Measurements from ENCODE around the gene SMURF2. TPM values are rescaled to one million over a fixed set of nuclear protein-coding genes. Genes with fewer than 3 reads are reported as not detected.
A peak's percentile ranks its signal among the peaks of the same experiment; 100 is the strongest.

SMURF2 gene
- total RNA-seq, 1 donor from 2014 or later = 69.2 TPM

GRCh38 chr17:64634218-64634617 lies 27.9 kb downstream of the SMURF2 start:
- Mint-ChIP-seq H3K9me3 (ENCODE audit: unreplicated experiment) (no peaks in the 10 kb centered on the region), H3K27ac (ENCODE audit: unreplicated experiment) (no peak overlapping the region), H3K27me3 (ENCODE audit: unreplicated experiment) (peaks cover 6% of the 10 kb centered on the region), H3K4me3 (ENCODE audit: unreplicated experiment) (no peak overlapping the region), H3K4me1 (ENCODE audit: unreplicated experiment) (peaks cover 29% of the 10 kb centered on the region), H3K36me3 (ENCODE audit: low read depth, unreplicated experiment) (no peaks in the 10 kb centered on the region)
- no peak for DNase-seq (ENCODE audit: low spot score)
- no peak for TF ChIP-seq CTCF (IDR thresholded peaks at IDR 0.05; ENCODE audit: unreplicated experiment)

- H3K27ac Mint-ChIP-seq (ENCODE audit: unreplicated experiment) = no peak overlapping the region
- TF ChIP-seq CTCF (IDR thresholded peaks at IDR 0.05; ENCODE audit: unreplicated experiment) = no peak
- H3K4me1 Mint-ChIP-seq (ENCODE audit: unreplicated experiment) = peaks cover 36% of the 10 kb centered on the region
- DNase-seq (ENCODE audit: low spot score) = no peak
- H3K36me3 Mint-ChIP-seq (ENCODE audit: low read depth, unreplicated experiment) = no peaks in the 10 kb centered on the region
- no peaks in the 10 kb centered on the region for H3K9me3 Mint-ChIP-seq (ENCODE audit: unreplicated experiment)
- H3K4me3 Mint-ChIP-seq (ENCODE audit: unreplicated experiment) = no peak overlapping the region
- H3K27me3 Mint-ChIP-seq (ENCODE audit: unreplicated experiment) = peaks cover 4% of the 10 kb centered on the region
Measured at GRCh38 chr17:64632606-64633005, 29.5 kb downstream of the SMURF2 start.

- Mint-ChIP-seq H3K36me3 (ENCODE audit: low read depth, unreplicated experiment) (no peaks in the 10 kb centered on the region), H3K4me3 (ENCODE audit: unreplicated experiment) (no peak overlapping the region), H3K27ac (ENCODE audit: unreplicated experiment) (no peak overlapping the region), H3K27me3 (ENCODE audit: unreplicated experiment) (peaks cover 3% of the 10 kb centered on the region), H3K4me1 (ENCODE audit: unreplicated experiment) (peaks cover 38% of the 10 kb centered on the region), H3K9me3 (ENCODE audit: unreplicated experiment) (no peaks in the 10 kb centered on the region)
- no peak for DNase-seq (ENCODE audit: low spot score)
- TF ChIP-seq CTCF (IDR thresholded peaks at IDR 0.05; ENCODE audit: unreplicated experiment) = no peak
Measured at GRCh38 chr17:64632194-64632593, 29.9 kb downstream of the SMURF2 start.

GRCh38 chr17:64630309-64631223 lies 31.5 kb downstream of the SMURF2 start:
- DNase-seq (ENCODE audit: low spot score) = no peak
- Mint-ChIP-seq H3K27me3 (ENCODE audit: unreplicated experiment) (peaks cover 3% of the 10 kb centered on the region), H3K36me3 (ENCODE audit: low read depth, unreplicated experiment) (no peaks in the 10 kb centered on the region), H3K4me3 (ENCODE audit: unreplicated experiment) (no peak overlapping the region), H3K4me1 (ENCODE audit: unreplicated experiment) (peaks cover 38% of the 10 kb centered on the region), H3K9me3 (ENCODE audit: unreplicated experiment) (no peaks in the 10 kb centered on the region), H3K27ac (ENCODE audit: unreplicated experiment) (no peak overlapping the region)
- TF ChIP-seq CTCF (IDR thresholded peaks at IDR 0.05; ENCODE audit: unreplicated experiment) = no peak

- peaks cover 31% of the 10 kb centered on the region for H3K4me1 Mint-ChIP-seq (ENCODE audit: unreplicated experiment)
- no peak for DNase-seq (ENCODE audit: low spot score)
- H3K4me3 Mint-ChIP-seq (ENCODE audit: unreplicated experiment) = no peak overlapping the region
- H3K36me3 Mint-ChIP-seq (ENCODE audit: low read depth, unreplicated experiment) = no peaks in the 10 kb centered on the region
- peak overlapping the region; percentile 20 for H3K27ac Mint-ChIP-seq (ENCODE audit: unreplicated experiment)
- H3K27me3 Mint-ChIP-seq (ENCODE audit: unreplicated experiment) = peaks cover 1% of the 10 kb centered on the region
- H3K9me3 Mint-ChIP-seq (ENCODE audit: unreplicated experiment) = no peaks in the 10 kb centered on the region
- TF ChIP-seq CTCF (IDR thresholded peaks at IDR 0.05; ENCODE audit: unreplicated experiment) = no peak
Measured at GRCh38 chr17:64628641-64629040, 33.5 kb downstream of the SMURF2 start.
